ENCODE data around the gene KIRREL3. TPM values are rescaled to one million over a fixed set of nuclear protein-coding genes. Genes with fewer than 3 reads are reported as not detected.

The KIRREL3 gene
- total and polyA plus RNA-seq, 2 of the 8 experiments (the other 6 are each of a cell fraction or from before 2014, with no cell fraction given) = 0.29 to 0.32 TPM

- H3K56ac ChIP-seq (replicated peaks; ENCODE audit: insufficient read length, low read depth, low read length) = no peak overlapping the region
- DNase-seq (ENCODE audit: low read depth in 1 of 2, low spot score in 2 of 2) = no peak
- no peak overlapping the region for H3K14ac ChIP-seq (ENCODE audit: insufficient read length)
- H4K8ac ChIP-seq (ENCODE audit: extremely low read depth, insufficient read depth, low read length) = peak overlapping the region; percentile 45; the same call in 1 of the 2 replicates
- no peaks in the 10 kb centered on the region for H3K27me3 ChIP-seq (replicated peaks in 1 of 4; ENCODE audit: control insufficient read depth in 3 of 4, extremely low read depth in 1 of 4, insufficient read depth in 3 of 4, low read length in 3 of 4)
- no peak overlapping the region for H2BK20ac ChIP-seq (ENCODE audit: low read length)
- no peak overlapping the region for H3K23ac ChIP-seq (ENCODE audit: insufficient read length)
- no peak overlapping the region for H4K5ac ChIP-seq (ENCODE audit: insufficient read length, low read depth, low read length)
- no peak for FAIRE-seq
- no peaks in the 10 kb centered on the region; the same call in 1 of the 2 replicates for H3K23me2 ChIP-seq (ENCODE audit: low read depth, low read length)
- H2BK5ac ChIP-seq (ENCODE audit: low read depth, low read length) = no peak overlapping the region
- TF ChIP-seq SP2 (IDR thresholded peaks at IDR 0.05; ENCODE audit: low read length) = no peak
- TF ChIP-seq SIRT6 (IDR thresholded peaks at IDR 0.05; ENCODE audit: low read length) = no peak
- no peak overlapping the region for H3K18ac ChIP-seq (ENCODE audit: extremely low read depth, low read length)
- no peaks in the 10 kb centered on the region for H3K9me3 ChIP-seq (ENCODE audit: insufficient read depth in 2 of 2, low read depth in 1 of 2, low read length in 1 of 2)
- H2BK120ac ChIP-seq (replicated peaks; ENCODE audit: low read depth, low read length) = no peak overlapping the region
- no peaks in the 10 kb centered on the region for H3K4me1 ChIP-seq (replicated peaks in 1 of 4; ENCODE audit: control insufficient read depth in 3 of 4, insufficient read depth in 4 of 4, low read length in 3 of 4)
- no peak overlapping the region for H4K91ac ChIP-seq (replicated peaks; ENCODE audit: insufficient read length, low read length)
- H2BK12ac ChIP-seq (ENCODE audit: low read depth, low read length) = 0 out of 2 replicates have a peak overlapping the region, but pooled peaks have one; percentile 39
- no peaks in the 10 kb centered on the region for H4K20me1 ChIP-seq (replicated peaks in 1 of 2; ENCODE audit: control insufficient read depth in 1 of 2, insufficient read depth in 2 of 2, low read length in 2 of 2)
- no peak overlapping the region for H3K4me2 ChIP-seq (ENCODE audit: insufficient read depth in 1 of 2, low read depth in 2 of 2, low read length in 2 of 2)
- no peaks in the 10 kb centered on the region for H3K79me1 ChIP-seq (ENCODE audit: low read depth, low read length)
- no peak overlapping the region for H2AK5ac ChIP-seq (ENCODE audit: low read depth, low read length)
- no peak overlapping the region for H3K9ac ChIP-seq (replicated peaks in 1 of 4; ENCODE audit: extremely low read depth in 1 of 4, low read depth in 3 of 4, low read length in 3 of 4)
- POLR2A ChIA-PET (ENCODE audit: partially characterized antibody) = no interaction called here
- WGBS, 2 experiments (ENCODE audit: extremely low coverage in 1 of 2, insufficient coverage in 1 of 2, insufficient read length in 1 of 2, insufficient replicate concordance in 2 of 2, low coverage in 1 of 2, low lambda C conversion rate in 2 of 2, missing lambda C conversion rate in 1 of 2) = 88% methylated on average over 10 of the region's 10 CpGs; no CpG with 5 or more reads in 1 of the 2 experiments
- no peak overlapping the region for H2AFZ ChIP-seq (ENCODE audit: low read length)
- H2BK15ac ChIP-seq (ENCODE audit: low read length) = no peak overlapping the region
- H3K36me3 ChIP-seq (ENCODE audit: control insufficient read depth in 2 of 4, insufficient read depth in 4 of 4, low read length in 3 of 4) = no peaks in the 10 kb centered on the region
- no peak overlapping the region for H3K27ac ChIP-seq (ENCODE audit: low read depth, low read length)
- CTCF ChIA-PET (ENCODE audit: partially characterized antibody) = interaction anchor here (1.1 to 1.3 kb wide), 3 partner anchors 26 to 47 kb away, joined by 3 read pairs; no protein-coding TSS in a partner anchor
- no peak overlapping the region for H3K4ac ChIP-seq (replicated peaks; ENCODE audit: insufficient read length, low read depth, low read length)
- no peak overlapping the region for H3K4me3 ChIP-seq (ENCODE audit: extremely low read depth in 1 of 4, insufficient read depth in 2 of 4, low read depth in 3 of 4, low read length in 4 of 4)
- no peaks in the 10 kb centered on the region for H3K79me2 ChIP-seq (ENCODE audit: control insufficient read depth in 1 of 2, insufficient read depth in 2 of 2, low read length in 2 of 2)
Measured at GRCh38 chr11:126526471-126526870, 474.1 kb downstream of the KIRREL3 start.

Data from H1 (cell line).